Nephron progenitor cell (in vitro differentiated cells): ENCODE measurements around the gene CCNH.

Experiments
- DNase-seq: peaks from one replicate; pipeline ENCODE4 v3.0.0; 2021
- H3K27ac Mint-ChIP-seq: 2 replicates; pipeline ENCODE4 v1.8.0; 2021; ENCODE audit warnings: mild to moderate bottlenecking, moderate library complexity, mixed read lengths
- H3K27me3 Mint-ChIP-seq: 2 replicates; pipeline ENCODE4 v1.8.0; 2021; ENCODE audit warnings: mild to moderate bottlenecking, low read depth, mixed read lengths; ENCODE audit not compliant: poor library complexity
- H3K36me3 Mint-ChIP-seq: 2 replicates; pipeline ENCODE4 v1.8.0; 2021; ENCODE audit warnings: low read depth, mixed read lengths
- H3K4me1 Mint-ChIP-seq: 2 replicates; pipeline ENCODE4 v1.8.0; 2021; ENCODE audit warnings: mixed read lengths
- H3K4me3 Mint-ChIP-seq: 2 replicates; pipeline ENCODE4 v1.8.0; 2021; ENCODE audit warnings: mild to moderate bottlenecking, moderate library complexity, mixed read lengths
- H3K9me3 Mint-ChIP-seq: 2 replicates; pipeline ENCODE4 v1.8.0; 2021; ENCODE audit warnings: mild to moderate bottlenecking, moderate library complexity, mixed read lengths
- CTCF ChIP-seq: fragments of 200-600 bp; sonication (generic); IDR thresholded peaks from 2 replicates; pipeline ENCODE4 v1.5.0; 2021; ENCODE audit warnings: antibody characterized with exemption

The CCNH gene

GRCh38 chr5:87437724-87438123, 25.0 kb upstream of the CCNH start:
- Mint-ChIP-seq H3K4me1 (no peaks in the 10 kb centered on the region), H3K9me3 (peaks cover 9% of the 10 kb centered on the region), H3K4me3 (no peak overlapping the region), H3K27ac (peak overlapping the region; percentile 10), H3K27me3 (peaks cover 3% of the 10 kb centered on the region), H3K36me3 (no peaks in the 10 kb centered on the region)
- DNase-seq, result no peak
- no peak for TF ChIP-seq CTCF

GRCh38 chr5:87435144-87435694, 22.5 kb upstream of the CCNH start:
- Mint-ChIP-seq H3K27ac (no peak overlapping the region), H3K4me3 (no peak overlapping the region), H3K9me3 (peaks cover 8% of the 10 kb centered on the region), H3K4me1 (no peaks in the 10 kb centered on the region), H3K27me3 (no peaks in the 10 kb centered on the region), H3K36me3 (no peaks in the 10 kb centered on the region)
- DNase-seq, result no peak
- TF ChIP-seq CTCF, result no peak

- no peak for DNase-seq
- Mint-ChIP-seq H3K4me1 (no peaks in the 10 kb centered on the region), H3K27ac (no peak overlapping the region), H3K4me3 (no peak overlapping the region), H3K9me3 (peaks cover under 1% of the 10 kb centered on the region), H3K36me3 (no peaks in the 10 kb centered on the region), H3K27me3 (no peaks in the 10 kb centered on the region)
- no peak for TF ChIP-seq CTCF
Observed at GRCh38 chr5:87434461-87434860, 21.7 kb upstream of the CCNH start.

- H3K36me3 Mint-ChIP-seq, result no peaks in the 10 kb centered on the region
- no peaks in the 10 kb centered on the region for H3K27me3 Mint-ChIP-seq
- no peak overlapping the region for H3K27ac Mint-ChIP-seq
- no peak for DNase-seq
- no peak overlapping the region for H3K4me3 Mint-ChIP-seq
- no peaks in the 10 kb centered on the region for H3K9me3 Mint-ChIP-seq
- H3K4me1 Mint-ChIP-seq, result no peaks in the 10 kb centered on the region
- no peak for TF ChIP-seq CTCF
Observed at GRCh38 chr5:87433945-87434344, 21.2 kb upstream of the CCNH start.

- Mint-ChIP-seq H3K27me3 (no peaks in the 10 kb centered on the region), H3K4me3 (no peak overlapping the region), H3K4me1 (no peaks in the 10 kb centered on the region), H3K9me3 (peaks cover 1% of the 10 kb centered on the region), H3K36me3 (no peaks in the 10 kb centered on the region), H3K27ac (no peak overlapping the region)
- TF ChIP-seq CTCF, result no peak
- no peak for DNase-seq
Observed at GRCh38 chr5:87432460-87432859, 19.7 kb upstream of the CCNH start.

GRCh38 chr5:87430863-87431457, 18.2 kb upstream of the CCNH start:
- Mint-ChIP-seq H3K36me3 (no peaks in the 10 kb centered on the region), H3K4me3 (no peak overlapping the region), H3K9me3 (peaks cover 5% of the 10 kb centered on the region), H3K27me3 (no peaks in the 10 kb centered on the region), H3K4me1 (no peaks in the 10 kb centered on the region), H3K27ac (no peak overlapping the region)
- DNase-seq, result no peak
- TF ChIP-seq CTCF, result no peak
